Large intestine (tissue), 3 donors: Measurements from ENCODE around the gene ZNF653. TPM values are rescaled to one million over a fixed set of nuclear protein-coding genes. Genes with fewer than 3 reads are reported as not detected.
A peak's percentile ranks its signal among the peaks of the same experiment; 100 is the strongest.
"Not testable (repeated sequence)": the region's sequence is repeated elsewhere in the genome, so short reads cannot be mapped to it uniquely, and the experiment has no call there.

Experiments used
- DNase-seq, 2 donors: peaks; one replicate each; pipeline versions ENCODE4 v3.0.0 to v3.0.0-alpha.2; 2013
- H3K27ac ChIP-seq: one replicate; pipeline ENCODE4 v1.5.1; 2013; ENCODE audit warnings: low read length
- H3K27me3 ChIP-seq: 2 replicates; pipeline ENCODE4 v1.6.1; 2013; ENCODE audit warnings: low read length; ENCODE audit not compliant: control insufficient read depth, insufficient read depth
- H3K36me3 ChIP-seq: 2 replicates; pipeline ENCODE4 v1.6.1; 2013; ENCODE audit warnings: low read length; ENCODE audit not compliant: control insufficient read depth, insufficient read depth
- H3K4me1 ChIP-seq: one replicate; pipeline ENCODE4 v1.6.1; 2013; ENCODE audit warnings: low read length; ENCODE audit not compliant: control insufficient read depth, insufficient read depth
- H3K4me3 ChIP-seq: one replicate; pipeline ENCODE4 v1.5.1; 2013; ENCODE audit warnings: low read length
- H3K9me3 ChIP-seq: one replicate; pipeline ENCODE4 v1.6.1; 2013; ENCODE audit warnings: mild to moderate bottlenecking, low read depth, low read length, moderate library complexity; ENCODE audit not compliant: control insufficient read depth
- WGBS: methylation state at CpG from one replicate; pipeline ENCODE4 v1.1.5; 2013; ENCODE audit warnings: low lambda C conversion rate; ENCODE audit not compliant: insufficient coverage; 5-methylcytosine and 5-hydroxymethylcytosine counted together
- polyA plus RNA-seq: library from polyadenylated mRNA; unstranded; fragments of 120-200 nt; gene quantifications from one replicate; pipeline ENCODE4 v1.2.1, GENCODE V29; 2013

ZNF653 gene
- polyA plus RNA-seq, 1 donor = 8.7 TPM

GRCh38 chr19:11447347-11448262 is 58.0 kb downstream of the ZNF653 start:
- Histone ChIP-seq H3K27me3 (no peaks in the 10 kb centered on the region), H3K4me1 (no peaks in the 10 kb centered on the region), H3K27ac (no peak overlapping the region), H3K4me3 (no peak overlapping the region), H3K36me3 (peaks cover 62% of the 10 kb centered on the region), H3K9me3 (no peaks in the 10 kb centered on the region)
- WGBS = no CpG with 5 or more reads among the region's 35 CpGs
- DNase-seq = no peak

- Histone ChIP-seq H3K27me3 (no peaks in the 10 kb centered on the region), H3K27ac (no peak overlapping the region), H3K36me3 (peaks cover 70% of the 10 kb centered on the region), H3K4me3 (no peak overlapping the region), H3K4me1 (no peaks in the 10 kb centered on the region), H3K9me3 (no peaks in the 10 kb centered on the region)
- WGBS = no CpG with 5 or more reads among the region's 23 CpGs
- DNase-seq = no peak
Measured at GRCh38 chr19:11446652-11447301, 58.9 kb downstream of the ZNF653 start.

GRCh38 chr19:11446271-11446651 is 59.4 kb downstream of the ZNF653 start:
- WGBS = no CpG with 5 or more reads among the region's 14 CpGs
- Histone ChIP-seq H3K36me3 (peaks cover 75% of the 10 kb centered on the region), H3K27me3 (no peaks in the 10 kb centered on the region), H3K4me3 (no peak overlapping the region), H3K27ac (no peak overlapping the region), H3K9me3 (no peaks in the 10 kb centered on the region), H3K4me1 (no peaks in the 10 kb centered on the region)
- no peak for DNase-seq

- H3K27me3 ChIP-seq = no peaks in the 10 kb centered on the region
- no peaks in the 10 kb centered on the region for H3K9me3 ChIP-seq
- no CpG with 5 or more reads among the region's 13 CpGs for WGBS
- H3K27ac ChIP-seq = no peak overlapping the region
- no peaks in the 10 kb centered on the region for H3K4me1 ChIP-seq
- no peak for DNase-seq
- peaks cover 76% of the 10 kb centered on the region for H3K36me3 ChIP-seq
- no peak overlapping the region for H3K4me3 ChIP-seq
Measured at GRCh38 chr19:11445141-11445540, 60.5 kb downstream of the ZNF653 start.

GRCh38 chr19:11444059-11444458 is 61.6 kb downstream of the ZNF653 start:
- Histone ChIP-seq H3K36me3 (peaks cover 76% of the 10 kb centered on the region), H3K4me1 (no peaks in the 10 kb centered on the region), H3K4me3 (no peak overlapping the region), H3K27ac (no peak overlapping the region), H3K9me3 (no peaks in the 10 kb centered on the region), H3K27me3 (no peaks in the 10 kb centered on the region)
- DNase-seq = no peak
- WGBS = no CpG with 5 or more reads among the region's 5 CpGs

GRCh38 chr19:11437955-11438354 is 67.7 kb downstream of the ZNF653 start:
- DNase-seq = no peak
- H3K4me3 ChIP-seq = no peak overlapping the region
- H3K36me3 ChIP-seq = peaks cover 53% of the 10 kb centered on the region
- WGBS = no CpG with 5 or more reads among the region's 9 CpGs
- H3K9me3 ChIP-seq = no peaks in the 10 kb centered on the region
- H3K27me3 ChIP-seq = no peaks in the 10 kb centered on the region
- peaks cover 11% of the 10 kb centered on the region for H3K4me1 ChIP-seq
- no peak overlapping the region for H3K27ac ChIP-seq

- Histone ChIP-seq H3K36me3 (peaks cover 33% of the 10 kb centered on the region), H3K27me3 (no peaks in the 10 kb centered on the region), H3K27ac (peak overlapping the region; percentile 89), H3K4me3 (peak overlapping the region; percentile 89), H3K9me3 (no peaks in the 10 kb centered on the region), H3K4me1 (peaks cover 11% of the 10 kb centered on the region)
- no peak for DNase-seq
- WGBS = no CpG with 5 or more reads among the region's 21 CpGs
Measured at GRCh38 chr19:11435833-11436313, 69.8 kb downstream of the ZNF653 start.

- Histone ChIP-seq H3K27me3 (no peaks in the 10 kb centered on the region), H3K9me3 (no peaks in the 10 kb centered on the region), H3K4me1 (peaks cover 11% of the 10 kb centered on the region), H3K27ac (peak within 1 kb of the TSS; percentile 89), H3K4me3 (peak within 1 kb of the TSS; percentile 89), H3K36me3 (peaks cover 29% of the 10 kb centered on the region)
- DNase-seq = peak; percentile 100
- WGBS = no CpG with 5 or more reads among the region's 53 CpGs
Measured at GRCh38 chr19:11435057-11435832, 70.4 kb downstream of the ZNF653 start, which contains the start of the genes ODAD3 and PRKCSH. TSS of gene ODAD3 (minus strand) at chr19:11435121. CDS start at chr19:11435016, 105 bp downstream. TSS of gene PRKCSH (plus strand) at chr19:11435635. CDS start at chr19:11436118, 483 bp downstream.

GRCh38 chr19:11434703-11435056 is 71.0 kb downstream of the ZNF653 start:
- Histone ChIP-seq H3K36me3 (peaks cover 26% of the 10 kb centered on the region), H3K27ac (peak overlapping the region; percentile 89), H3K4me1 (peaks cover 11% of the 10 kb centered on the region), H3K27me3 (no peaks in the 10 kb centered on the region), H3K4me3 (peak overlapping the region; percentile 89), H3K9me3 (no peaks in the 10 kb centered on the region)
- DNase-seq = no peak
- WGBS = no CpG with 5 or more reads among the region's 9 CpGs

GRCh38 chr19:11433526-11433925 is 72.1 kb downstream of the ZNF653 start:
- H3K36me3 ChIP-seq = peaks cover 18% of the 10 kb centered on the region
- not testable (repeated sequence) for H3K27ac ChIP-seq, H3K4me3 ChIP-seq, H3K27me3 ChIP-seq, DNase-seq, H3K9me3 ChIP-seq
- peaks cover 11% of the 10 kb centered on the region for H3K4me1 ChIP-seq
- WGBS = no CpG with 5 or more reads among the region's 3 CpGs
